Right lobe of liver (tissue), 6 donors: ENCODE measurements around the gene MMAB. TPM values are rescaled to one million over a fixed set of nuclear protein-coding genes. Genes with fewer than 3 reads are reported as not detected.
A peak's percentile ranks its signal among the peaks of the same experiment; 100 is the strongest.

Source experiments
- ATAC-seq, 4 donors: fragments of 200-7000 bp; cut with Tn5 transposase; one replicate each; pipeline ENCODE4 v1.9.1; 2020; ENCODE audit warnings: mild to moderate bottlenecking in 4 of 4, moderate library complexity in 4 of 4
- DNase-seq, 3 donors: peaks; one replicate each; pipeline ENCODE4 v3.0.0-alpha.2; 2020
- H3K27ac ChIP-seq, 3 donors: fragments of 200-600 bp; one replicate each; pipeline ENCODE4 v1.8.0; 2022
- H3K27me3 ChIP-seq, 2 donors: fragments of 200-600 bp; one replicate each; pipeline ENCODE4 v1.8.0; 2022
- H3K36me3 ChIP-seq, 4 donors: fragments of 200-600 bp; sonication (generic) in 1 of 4; one replicate each; pipeline versions ENCODE4 v1.5.1 to v1.8.0; 2017 to 2022; ENCODE audit warnings: control low read depth in 1 of 4
- H3K4me1 ChIP-seq, 4 donors: fragments of 200-600 bp; sonication (generic) in 1 of 4; one replicate each; pipeline versions ENCODE4 v1.5.1 to v1.8.0; 2017 to 2022; ENCODE audit warnings: control low read depth in 1 of 4
- H3K4me3 ChIP-seq, 3 donors: fragments of 200-600 bp; one replicate each; pipeline ENCODE4 v1.8.0; 2022
- H3K9me3 ChIP-seq, 4 donors: fragments of 200-600 bp; sonication (generic) in 1 of 4; one replicate each; pipeline versions ENCODE4 v1.5.1 to v1.8.0; 2017 to 2022; ENCODE audit warnings: control low read depth in 1 of 4
- POLR2A ChIP-seq: fragments of 450-650 bp; IDR thresholded peaks from one replicate; pipeline ENCODE4 v1.6.1; 2017; ENCODE audit warnings: antibody characterized with exemption, mild to moderate bottlenecking
- WGBS: methylation state at CpG from one replicate; pipeline ENCODE4 v1.1.6; 2018; ENCODE audit warnings: low coverage, low lambda C conversion rate; ENCODE audit not compliant: insufficient coverage; ENCODE audit errors: missing lambda C conversion rate; 5-methylcytosine and 5-hydroxymethylcytosine counted together
- intact Hi-C, 2 donors: fragments of 100-400 bp; cut with DNase I; formaldehyde crosslinking; loops; one replicate each; pipeline versions ENCODE4 v1.11.2 to v1.14.1; 2022
- total RNA-seq, 6 experiments: library from RNA; depleted of rRNA in 2 of 6; stranded (reverse); fragments of >200 nt in 2 of 6; fragmentation: NEBNext Ultra II Directional in 3 of 6; extraction: Animal tissue kit (Norgen Biotek cat#: 25700) in 3 of 6; gene quantifications; one replicate each; pipeline versions ENCODE4 v1.1.0 to v1.2.4, GENCODE V29; 2016 to 2023
- TF ChIP-seq, protein P1 (sequence below), 4 donors: fragments of 200-600 bp in 3 of 4; fragments of 450-650 bp in 1 of 4; IDR thresholded peaks; one replicate each; pipeline versions ENCODE4 v1.5.1 to v1.8.0; 2016 to 2022; ENCODE audit warnings: antibody characterized with exemption in 4 of 4, mild to moderate bottlenecking in 2 of 4
- donor health status: DM: no; HTN: yes; CAD: no.
- donor health status: DM: no; HTN: no; CAD: no.
- donor health status: DM: no; HTN: no; CAD: no.
- donor health status: DM: no; HTN: yes; CAD: no.
- donor health status: DM: no; HTN: yes; CAD: no.

The MMAB gene
- total RNA-seq, 6 experiments from 2014 or later: 42.6 to 99.8 (median 65.2) TPM

DNA sequence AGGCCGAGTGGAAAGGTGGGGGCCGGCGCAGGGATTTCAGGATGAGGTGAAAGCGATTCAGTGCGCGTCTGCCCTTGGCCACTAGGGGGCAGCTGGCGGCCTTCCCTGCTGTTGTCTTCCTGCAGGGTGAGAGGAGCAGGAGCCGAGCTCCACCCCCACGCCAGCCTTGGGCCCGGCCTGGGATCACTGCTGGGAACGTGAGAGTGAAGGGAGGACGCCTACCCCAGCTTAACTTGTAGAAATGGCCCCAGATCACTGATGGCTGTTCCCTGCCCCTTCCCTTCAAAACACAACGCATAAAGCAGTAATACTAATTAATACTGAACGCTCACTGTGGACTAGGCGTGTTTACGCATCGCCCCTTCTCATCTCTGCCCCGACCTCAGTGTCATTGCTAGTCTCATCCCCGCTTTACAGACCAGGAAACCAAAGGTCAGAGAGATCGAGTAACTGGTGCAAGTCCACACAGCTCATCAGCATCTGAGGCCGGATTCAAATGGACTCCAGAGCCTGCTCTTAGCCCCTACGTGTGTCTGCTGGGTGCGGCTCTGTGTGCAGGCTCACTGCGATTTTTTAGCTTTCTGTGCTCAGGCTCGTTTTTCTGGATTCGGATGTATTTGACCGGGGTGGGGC lies 24.6 kb upstream of the MMAB start:
- peak; percentile 94 to 98 (median 96) for ATAC-seq
- intact Hi-C loops: loop anchor here (5.0 to 10.0 kb wide), 3 partner anchors 73 to 179 kb away; no protein-coding TSS in a partner anchor
- Histone ChIP-seq H3K27me3 (no peaks in the 10 kb centered on the region), H3K9me3 (no peaks in the 10 kb centered on the region), H3K36me3 (peaks cover 0 to 30% (median 2%) of the 10 kb centered on the region in 4 donors), H3K4me1 (peaks cover 0 to 14% (median 2%) of the 10 kb centered on the region in 4 donors), H3K27ac (no peak overlapping the region), H3K4me3 (no peak overlapping the region)
- peak; percentile 90 to 91 (median 91) for DNase-seq
- 30% methylated on average over 12 of the region's 27 CpGs for WGBS
- no peak for TF ChIP-seq POLR2A
- TF ChIP-seq, protein P1, sequence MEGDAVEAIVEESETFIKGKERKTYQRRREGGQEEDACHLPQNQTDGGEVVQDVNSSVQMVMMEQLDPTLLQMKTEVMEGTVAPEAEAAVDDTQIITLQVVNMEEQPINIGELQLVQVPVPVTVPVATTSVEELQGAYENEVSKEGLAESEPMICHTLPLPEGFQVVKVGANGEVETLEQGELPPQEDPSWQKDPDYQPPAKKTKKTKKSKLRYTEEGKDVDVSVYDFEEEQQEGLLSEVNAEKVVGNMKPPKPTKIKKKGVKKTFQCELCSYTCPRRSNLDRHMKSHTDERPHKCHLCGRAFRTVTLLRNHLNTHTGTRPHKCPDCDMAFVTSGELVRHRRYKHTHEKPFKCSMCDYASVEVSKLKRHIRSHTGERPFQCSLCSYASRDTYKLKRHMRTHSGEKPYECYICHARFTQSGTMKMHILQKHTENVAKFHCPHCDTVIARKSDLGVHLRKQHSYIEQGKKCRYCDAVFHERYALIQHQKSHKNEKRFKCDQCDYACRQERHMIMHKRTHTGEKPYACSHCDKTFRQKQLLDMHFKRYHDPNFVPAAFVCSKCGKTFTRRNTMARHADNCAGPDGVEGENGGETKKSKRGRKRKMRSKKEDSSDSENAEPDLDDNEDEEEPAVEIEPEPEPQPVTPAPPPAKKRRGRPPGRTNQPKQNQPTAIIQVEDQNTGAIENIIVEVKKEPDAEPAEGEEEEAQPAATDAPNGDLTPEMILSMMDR (IDR thresholded peaks at IDR 0.05): peak; percentile 95 to 98 (median 96)

GRCh38 chr12:109597414-109597794 lies 24.1 kb upstream of the MMAB start:
- intact Hi-C loops: loop anchor here (5.0 to 10.0 kb wide), 3 partner anchors 73 to 180 kb away; no protein-coding TSS in a partner anchor
- Histone ChIP-seq H3K27me3 (no peaks in the 10 kb centered on the region), H3K9me3 (no peaks in the 10 kb centered on the region), H3K4me3 (no peak overlapping the region), H3K4me1 (peaks cover 0 to 14% (median 2%) of the 10 kb centered on the region in 4 donors), H3K36me3 (peaks cover 0 to 35% (median 3%) of the 10 kb centered on the region in 4 donors), H3K27ac (no peak overlapping the region)
- TF ChIP-seq, protein P1 (IDR thresholded peaks at IDR 0.05): no peak
- no peak for TF ChIP-seq POLR2A
- 29% methylated on average over 5 of the region's 11 CpGs for WGBS
- ATAC-seq (peak in 2 of 4 donors; percentile 3 to 6), DNase-seq (no peak)

GRCh38 chr12:109596418-109597244 lies 23.3 kb upstream of the MMAB start:
- no peaks in the 10 kb centered on the region for H3K27me3 ChIP-seq
- intact Hi-C loops: loop anchor here (5.0 to 10.0 kb wide), 3 partner anchors 72 to 181 kb away; no protein-coding TSS in a partner anchor
- WGBS: 76% methylated on average over 4 of the region's 24 CpGs
- peaks cover 0 to 14% (median 5%) of the 10 kb centered on the region in 4 donors for H3K4me1 ChIP-seq
- TF ChIP-seq, protein P1 (IDR thresholded peaks at IDR 0.05): no peak
- no peak for TF ChIP-seq POLR2A
- H3K9me3 ChIP-seq: no peaks in the 10 kb centered on the region
- no peak overlapping the region for H3K4me3 ChIP-seq
- H3K27ac ChIP-seq: no peak overlapping the region
- peaks cover 0 to 36% (median 3%) of the 10 kb centered on the region in 4 donors for H3K36me3 ChIP-seq
- ATAC-seq (no peak), DNase-seq (no peak)

- DNase-seq (no peak), ATAC-seq (no peak)
- TF ChIP-seq POLR2A: no peak
- TF ChIP-seq, protein P1 (IDR thresholded peaks at IDR 0.05): no peak
- 80% methylated on average over 1 of the region's 10 CpGs for WGBS
- Histone ChIP-seq H3K27me3 (no peaks in the 10 kb centered on the region), H3K27ac (no peak overlapping the region), H3K4me1 (peaks cover 0 to 14% (median 6%) of the 10 kb centered on the region in 4 donors), H3K36me3 (peaks cover 0 to 36% (median 3%) of the 10 kb centered on the region in 4 donors), H3K4me3 (no peak overlapping the region), H3K9me3 (no peaks in the 10 kb centered on the region)
- intact Hi-C loops: loop anchor here (5.0 to 10.0 kb wide), 3 partner anchors 71 to 182 kb away; no protein-coding TSS in a partner anchor
These were observed 22.1 kb upstream of the MMAB start for GRCh38 chr12:109595321-109595902.
